ENCODE data around the gene ABCA4. TPM values are rescaled to one million over a fixed set of nuclear protein-coding genes. Genes with fewer than 3 reads are reported as not detected.
A peak's percentile ranks its signal among the peaks of the same experiment; 100 is the strongest.

Gene ABCA4
- total and polyA plus RNA-seq, 7 donors, result 0.14 to 1.1 (median 0.16) TPM; not detected in 2

DNA sequence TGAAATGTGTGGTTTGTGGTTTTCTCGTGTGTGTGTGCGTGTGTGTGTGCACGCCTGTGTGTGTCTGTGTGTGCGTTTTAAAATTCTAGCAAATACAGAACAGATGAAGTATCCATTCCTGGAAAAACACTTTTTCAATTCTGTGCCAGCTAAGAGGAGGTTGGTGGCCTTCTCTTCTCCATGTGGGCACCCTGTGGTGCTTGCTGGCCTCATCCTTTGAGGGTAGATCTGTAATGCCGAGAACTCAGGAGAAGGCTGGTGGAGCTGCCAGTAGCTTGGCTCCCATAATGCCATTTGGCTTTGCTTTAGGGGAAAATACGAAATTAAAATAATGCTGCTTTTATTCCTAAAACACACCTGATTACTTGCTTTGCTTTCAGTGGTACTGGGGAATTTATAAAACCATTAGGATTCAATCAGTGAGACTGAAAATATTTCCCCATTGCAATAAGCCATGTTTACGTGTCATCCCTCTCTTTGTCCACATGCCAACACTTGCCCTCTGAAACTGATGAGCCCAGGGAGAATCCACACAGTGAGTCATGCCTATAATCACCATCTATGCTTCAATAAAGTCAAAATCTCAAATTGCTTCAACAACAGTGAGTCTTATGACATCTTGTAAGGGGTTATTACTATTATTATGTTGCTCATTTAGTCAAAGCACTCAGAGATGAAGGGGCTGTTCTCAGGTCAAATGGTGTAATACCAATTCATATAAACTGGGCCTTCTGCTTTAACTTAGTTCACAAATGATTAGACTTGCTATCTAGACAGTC lies 39.2 kb downstream of the ABCA4 start:
- intact Hi-C loops (cut with DNase I), result no loop called here
- H3K27me3 ChIP-seq, result no peaks in the 10 kb centered on the region
- TF ChIP-seq, protein P1, sequence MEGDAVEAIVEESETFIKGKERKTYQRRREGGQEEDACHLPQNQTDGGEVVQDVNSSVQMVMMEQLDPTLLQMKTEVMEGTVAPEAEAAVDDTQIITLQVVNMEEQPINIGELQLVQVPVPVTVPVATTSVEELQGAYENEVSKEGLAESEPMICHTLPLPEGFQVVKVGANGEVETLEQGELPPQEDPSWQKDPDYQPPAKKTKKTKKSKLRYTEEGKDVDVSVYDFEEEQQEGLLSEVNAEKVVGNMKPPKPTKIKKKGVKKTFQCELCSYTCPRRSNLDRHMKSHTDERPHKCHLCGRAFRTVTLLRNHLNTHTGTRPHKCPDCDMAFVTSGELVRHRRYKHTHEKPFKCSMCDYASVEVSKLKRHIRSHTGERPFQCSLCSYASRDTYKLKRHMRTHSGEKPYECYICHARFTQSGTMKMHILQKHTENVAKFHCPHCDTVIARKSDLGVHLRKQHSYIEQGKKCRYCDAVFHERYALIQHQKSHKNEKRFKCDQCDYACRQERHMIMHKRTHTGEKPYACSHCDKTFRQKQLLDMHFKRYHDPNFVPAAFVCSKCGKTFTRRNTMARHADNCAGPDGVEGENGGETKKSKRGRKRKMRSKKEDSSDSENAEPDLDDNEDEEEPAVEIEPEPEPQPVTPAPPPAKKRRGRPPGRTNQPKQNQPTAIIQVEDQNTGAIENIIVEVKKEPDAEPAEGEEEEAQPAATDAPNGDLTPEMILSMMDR (IDR thresholded peaks at IDR 0.05), result no peak
- TF ChIP-seq POLR2AphosphoS5 (IDR thresholded peaks at IDR 0.05) (no peak), POLR2A (IDR thresholded peaks at IDR 0.05) (no peak), EP300 (IDR thresholded peaks at IDR 0.05) (no peak)
- no peaks in the 10 kb centered on the region for H3K36me3 ChIP-seq
- H3K9me3 ChIP-seq, result no peaks in the 10 kb centered on the region
- H3K4me1 ChIP-seq, result no peaks in the 10 kb centered on the region
- no peak for DNase-seq
- H3K4me3 ChIP-seq, result no peak overlapping the region
- WGBS, 2 donors, result 79 to 92% methylated on average over 7 of the region's 7 CpGs
- H3K27ac ChIP-seq, result no peak overlapping the region

DNA sequence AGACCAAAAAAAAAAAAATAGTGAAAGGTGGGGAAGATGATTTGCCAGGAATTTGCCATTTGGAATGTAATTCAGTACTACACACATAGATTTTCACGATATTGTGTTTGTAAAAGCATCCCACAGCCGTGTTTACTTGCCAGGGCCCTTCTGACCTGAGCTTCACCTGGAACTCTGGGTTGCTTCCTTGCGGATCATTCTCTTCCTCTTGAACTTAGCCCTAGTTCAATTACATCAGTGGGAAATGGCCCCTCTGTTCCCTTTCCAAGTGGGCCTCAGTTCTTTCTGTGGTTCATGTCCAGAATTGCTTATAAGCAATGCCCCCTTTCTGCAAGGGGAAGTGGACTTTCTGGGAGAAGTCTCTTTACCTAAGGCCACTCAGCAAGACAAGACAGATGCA lies 41.0 kb downstream of the ABCA4 start:
- no peaks in the 10 kb centered on the region for H3K9me3 ChIP-seq
- 71 to 79% methylated on average over 3 of the region's 3 CpGs for WGBS, 2 donors
- H3K4me3 ChIP-seq, result no peak overlapping the region
- no peaks in the 10 kb centered on the region for H3K36me3 ChIP-seq
- H3K27ac ChIP-seq, result no peak overlapping the region
- H3K27me3 ChIP-seq, result no peaks in the 10 kb centered on the region
- intact Hi-C loops (cut with DNase I), result no loop called here
- no peak for TF ChIP-seq POLR2AphosphoS5 (IDR thresholded peaks at IDR 0.05)
- no peak for TF ChIP-seq POLR2A (IDR thresholded peaks at IDR 0.05)
- TF ChIP-seq, protein P1 (IDR thresholded peaks at IDR 0.05), result no peak
- TF ChIP-seq EP300 (IDR thresholded peaks at IDR 0.05), result no peak
- no peaks in the 10 kb centered on the region for H3K4me1 ChIP-seq
- DNase-seq, result no peak

DNA sequence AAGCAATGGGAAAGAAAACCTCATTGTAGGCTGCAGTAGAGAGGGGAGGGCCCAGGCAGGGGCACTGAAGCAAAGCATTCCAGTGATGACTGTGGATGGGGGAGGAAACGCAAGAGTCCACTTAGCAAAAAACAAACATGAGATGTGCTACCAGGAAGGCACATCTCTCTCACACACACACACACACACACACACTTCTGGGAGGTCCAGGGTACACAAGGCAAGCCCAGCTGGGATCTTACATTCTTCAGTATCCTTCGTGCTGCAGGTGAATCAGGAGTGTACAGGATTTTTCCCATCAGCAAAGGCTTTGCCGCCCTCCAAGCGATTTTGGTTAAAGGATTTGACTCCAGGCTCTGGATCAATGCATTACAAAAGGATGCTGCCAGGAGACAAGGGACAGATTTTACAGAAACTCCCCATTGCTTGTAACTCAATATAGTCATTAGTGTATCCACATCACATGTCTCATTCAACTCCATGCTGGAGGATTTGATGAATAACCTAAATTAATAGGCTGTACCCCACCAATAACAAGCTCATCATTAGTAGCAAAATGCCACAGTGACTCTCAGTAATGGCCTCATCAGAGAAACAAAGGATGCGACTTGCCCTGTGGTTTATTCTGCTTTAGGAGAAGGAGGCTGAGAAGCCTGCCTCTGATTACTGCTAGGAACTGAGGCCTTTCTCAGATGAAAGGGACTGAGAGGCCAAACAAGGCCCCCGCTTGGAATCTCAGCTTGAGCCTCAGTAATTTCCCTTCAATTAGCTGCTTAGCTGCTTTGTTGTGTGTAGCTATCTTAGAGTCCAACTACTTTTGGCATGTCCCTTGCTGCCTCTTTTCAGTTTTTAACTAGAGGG lies 41.6 kb downstream of the ABCA4 start:
- intact Hi-C loops (cut with DNase I), result no loop called here
- DNase-seq, result no peak
- 86 to 87% methylated on average over 6 of the region's 6 CpGs for WGBS, 2 donors

DNA sequence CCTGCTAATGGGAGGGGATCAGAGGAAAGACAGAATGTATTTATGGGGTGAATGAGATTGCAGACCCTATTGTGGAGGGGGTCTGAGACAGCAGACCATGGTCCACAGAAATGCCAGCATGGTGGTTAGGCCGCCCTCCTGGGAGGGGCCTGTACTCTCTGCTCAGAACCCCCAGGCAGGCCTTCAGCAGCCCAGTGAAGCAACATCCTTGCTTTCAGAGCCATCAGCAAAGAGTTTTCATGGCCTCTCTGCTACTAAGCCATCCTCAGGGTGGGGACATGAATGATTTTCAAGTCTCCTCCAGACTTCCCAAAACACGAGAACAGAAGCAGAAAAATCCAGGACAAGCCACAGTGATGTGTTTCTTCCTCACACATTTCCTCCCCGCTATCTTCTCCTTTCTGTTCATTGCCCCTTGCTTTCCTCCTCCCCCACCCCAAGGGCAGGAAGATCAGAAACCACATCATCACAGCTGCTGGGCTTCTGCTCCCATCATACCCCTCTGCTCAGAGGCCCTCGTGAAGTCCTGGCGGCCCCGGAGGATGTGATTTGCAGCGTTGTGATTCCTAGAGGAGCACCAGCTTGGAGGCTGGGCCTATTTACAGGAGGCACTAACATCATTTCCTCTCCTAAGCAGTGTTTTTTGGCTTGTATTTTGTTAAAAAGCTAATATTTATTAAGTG lies 48.0 kb downstream of the ABCA4 start:
- peak overlapping the region in 3 of 4 donors; percentile 20 to 84 (median 45) for H3K27ac ChIP-seq
- intact Hi-C loops (cut with DNase I), result no loop called here
- TF ChIP-seq POLR2A (IDR thresholded peaks at IDR 0.05) (no peak), POLR2AphosphoS5 (IDR thresholded peaks at IDR 0.05) (no peak), EP300 (IDR thresholded peaks at IDR 0.05) (no peak)
- TF ChIP-seq, protein P1 (IDR thresholded peaks at IDR 0.05), result no peak

More for the DNA sequence above, 41.6 kb downstream of the ABCA4 start:
- H3K9me3 ChIP-seq, result no peaks in the 10 kb centered on the region
- no peaks in the 10 kb centered on the region for H3K27me3 ChIP-seq
- H3K4me3 ChIP-seq, result no peak overlapping the region
- no peak overlapping the region for H3K27ac ChIP-seq
- H3K4me1 ChIP-seq, result peaks cover 0 to under 1% (median 0%) of the 10 kb centered on the region in 4 donors
- TF ChIP-seq, protein P1 (IDR thresholded peaks at IDR 0.05), result no peak
- no peak for TF ChIP-seq POLR2A (IDR thresholded peaks at IDR 0.05)
- no peak for TF ChIP-seq POLR2AphosphoS5 (IDR thresholded peaks at IDR 0.05)
- no peak for TF ChIP-seq EP300 (IDR thresholded peaks at IDR 0.05)
- no peaks in the 10 kb centered on the region for H3K36me3 ChIP-seq

More for the DNA sequence above, 48.0 kb downstream of the ABCA4 start:
- Histone ChIP-seq H3K9me3 (no peaks in the 10 kb centered on the region), H3K4me1 (peaks cover 0 to 64% (median 58%) of the 10 kb centered on the region in 4 donors), H3K4me3 (no peak overlapping the region), H3K36me3 (no peaks in the 10 kb centered on the region), H3K27me3 (no peaks in the 10 kb centered on the region)
- no peak for DNase-seq
- 50 to 78% methylated on average over 7 of the region's 7 CpGs for WGBS, 2 donors
